PFSK-1 (cell line): ENCODE results near the gene SLC27A4.

Experiments used
- FOXP2 ChIP-seq: optimal IDR thresholded peaks from 2 replicates; pipeline ENCODE3; 2011; ENCODE audit warnings: borderline replicate concordance, control low read depth, inconsistent platforms; ENCODE audit not compliant: insufficient read depth; ENCODE audit errors: extremely low read length, extremely low read depth
- POLR2AphosphoS5 ChIP-seq: IDR thresholded peaks from 2 replicates; pipeline ENCODE4 v1.6.1; 2012; ENCODE audit warnings: low read depth, mild to moderate bottlenecking, control low read depth, low read length, moderate library complexity
- REST ChIP-seq, 2 experiments: IDR thresholded peaks; 2 replicates each; pipeline versions ENCODE4 v1.6.1 to v1.8.0; 2011 to 2012; ENCODE audit warnings: low read depth in 2 of 2, low read length in 2 of 2, control low read depth in 1 of 2, inconsistent platforms in 1 of 2, mild to moderate bottlenecking in 1 of 2, moderate library complexity in 1 of 2; ENCODE audit not compliant: insufficient read depth in 1 of 2
- SIN3A ChIP-seq: IDR thresholded peaks from 2 replicates; pipeline ENCODE4 v1.6.1; 2012; ENCODE audit warnings: mild to moderate bottlenecking, low read length, moderate library complexity, borderline replicate concordance; ENCODE audit not compliant: insufficient read depth
- TAF1 ChIP-seq: IDR thresholded peaks from 2 replicates; pipeline ENCODE4 v1.6.1; 2012; ENCODE audit warnings: low read length, control low read depth, borderline replicate concordance; ENCODE audit not compliant: insufficient read depth

SLC27A4 gene

GRCh38 chr9:128358090-128358489, 17.8 kb downstream of the SLC27A4 start:
- TF ChIP-seq FOXP2, result no peak
- TF ChIP-seq REST (IDR thresholded peaks at IDR 0.05; ENCODE audit: insufficient read depth in 1 of 2, low read depth in 2 of 2, low read length in 2 of 2), result no peak
- TF ChIP-seq POLR2AphosphoS5, result no peak

GRCh38 chr9:128358861-128359260, 18.5 kb downstream of the SLC27A4 start:
- TF ChIP-seq TAF1 (no peak), FOXP2 (no peak), SIN3A (no peak), POLR2AphosphoS5 (no peak), REST (IDR thresholded peaks at IDR 0.05; ENCODE audit: insufficient read depth in 1 of 2, low read depth in 2 of 2, low read length in 2 of 2) (no peak)

GRCh38 chr9:128360826-128361225, 20.5 kb downstream of the SLC27A4 start:
- TF ChIP-seq REST (IDR thresholded peaks at IDR 0.05; ENCODE audit: insufficient read depth in 1 of 2, low read depth in 2 of 2, low read length in 2 of 2) (no peak), SIN3A (no peak), FOXP2 (no peak), POLR2AphosphoS5 (no peak)

- TF ChIP-seq TAF1 (no peak), REST (IDR thresholded peaks at IDR 0.05; ENCODE audit: insufficient read depth in 1 of 2, low read depth in 2 of 2, low read length in 2 of 2) (no peak), FOXP2 (no peak), POLR2AphosphoS5 (no peak), SIN3A (no peak)
Measured at GRCh38 chr9:128361296-128361985, 21.1 kb downstream of the SLC27A4 start.
